Measurements from ENCODE around the gene MCMBP. TPM values are rescaled to one million over a fixed set of nuclear protein-coding genes. Genes with fewer than 3 reads are reported as not detected.

Gene MCMBP
- total RNA-seq, 1 experiment from 2014 or later = 108 TPM

- TF ChIP-seq CTCF (conservative IDR thresholded peaks at IDR 0.05; ENCODE audit: low read depth, low read length) (no peak), EZH2 (IDR thresholded peaks at IDR 0.05; ENCODE audit: borderline replicate concordance, low read depth, low read length, poor library complexity, severe bottlenecking) (no peak)
- Histone ChIP-seq H3K4me3 (ENCODE audit: low read depth, low read length, poor library complexity, severe bottlenecking) (no peak overlapping the region), H3K27ac (ENCODE audit: low read depth, low read length, poor library complexity, severe bottlenecking) (no peak overlapping the region), H3K9me3 (ENCODE audit: low read depth, low read length, poor library complexity, severe bottlenecking) (no peaks in the 10 kb centered on the region), H3K27me3 (replicated peaks; ENCODE audit: insufficient read depth, low read depth, low read length, poor library complexity) (no peaks in the 10 kb centered on the region), H3K36me3 (ENCODE audit: insufficient read depth, low read length, poor library complexity, severe bottlenecking) (peaks cover 4% of the 10 kb centered on the region), H3K4me1 (ENCODE audit: insufficient read depth, low read length, poor library complexity, severe bottlenecking) (no peaks in the 10 kb centered on the region)
- no peak for DNase-seq (ENCODE audit: low spot score)
- ChIA-PET CTCF (no interaction called here), POLR2A (ENCODE audit: low non-redundant PET) (no interaction called here)
- intact Hi-C loops (cut with micrococcal nuclease; ENCODE audit: unreplicated experiment) = no loop called here
- BruUV-seq (replicated peaks) = no TSS peak
Observed at GRCh38 chr10:119818889-119819270, 53.8 kb downstream of the MCMBP start.

- POLR2A ChIA-PET (ENCODE audit: low non-redundant PET) = interaction anchor here (0.5 kb wide), 1 partner anchor 694 kb away, joined by 4 read pairs; no protein-coding TSS in a partner anchor
- no TSS peak for BruUV-seq (replicated peaks)
- DNase-seq (ENCODE audit: low spot score) = no peak
- no peaks in the 10 kb centered on the region for H3K9me3 ChIP-seq (ENCODE audit: low read depth, low read length, poor library complexity, severe bottlenecking)
- H3K36me3 ChIP-seq (ENCODE audit: insufficient read depth, low read length, poor library complexity, severe bottlenecking) = peaks cover 4% of the 10 kb centered on the region
- no peak overlapping the region for H3K27ac ChIP-seq (ENCODE audit: low read depth, low read length, poor library complexity, severe bottlenecking)
- no peaks in the 10 kb centered on the region for H3K27me3 ChIP-seq (replicated peaks; ENCODE audit: insufficient read depth, low read depth, low read length, poor library complexity)
- CTCF ChIA-PET = no interaction called here
- no peaks in the 10 kb centered on the region for H3K4me1 ChIP-seq (ENCODE audit: insufficient read depth, low read length, poor library complexity, severe bottlenecking)
- no peak overlapping the region for H3K4me3 ChIP-seq (ENCODE audit: low read depth, low read length, poor library complexity, severe bottlenecking)
- intact Hi-C loops (cut with micrococcal nuclease; ENCODE audit: unreplicated experiment) = no loop called here
- TF ChIP-seq CTCF (conservative IDR thresholded peaks at IDR 0.05; ENCODE audit: low read depth, low read length) (no peak), EZH2 (IDR thresholded peaks at IDR 0.05; ENCODE audit: borderline replicate concordance, low read depth, low read length, poor library complexity, severe bottlenecking) (no peak)
Observed at GRCh38 chr10:119817991-119818888, 54.4 kb downstream of the MCMBP start.

GRCh38 chr10:119815671-119816070, 57.0 kb downstream of the MCMBP start:
- POLR2A ChIA-PET (ENCODE audit: low non-redundant PET) = no interaction called here
- Histone ChIP-seq H3K36me3 (ENCODE audit: insufficient read depth, low read length, poor library complexity, severe bottlenecking) (peaks cover 4% of the 10 kb centered on the region), H3K4me3 (ENCODE audit: low read depth, low read length, poor library complexity, severe bottlenecking) (no peak overlapping the region), H3K27ac (ENCODE audit: low read depth, low read length, poor library complexity, severe bottlenecking) (no peak overlapping the region), H3K4me1 (ENCODE audit: insufficient read depth, low read length, poor library complexity, severe bottlenecking) (peaks cover 6% of the 10 kb centered on the region), H3K27me3 (replicated peaks; ENCODE audit: insufficient read depth, low read depth, low read length, poor library complexity) (no peaks in the 10 kb centered on the region), H3K9me3 (ENCODE audit: low read depth, low read length, poor library complexity, severe bottlenecking) (no peaks in the 10 kb centered on the region)
- TF ChIP-seq CTCF (conservative IDR thresholded peaks at IDR 0.05; ENCODE audit: low read depth, low read length) = no peak
- no peak for TF ChIP-seq EZH2 (IDR thresholded peaks at IDR 0.05; ENCODE audit: borderline replicate concordance, low read depth, low read length, poor library complexity, severe bottlenecking)
- no peak for DNase-seq (ENCODE audit: low spot score)
- CTCF ChIA-PET = no interaction called here
- intact Hi-C loops (cut with micrococcal nuclease; ENCODE audit: unreplicated experiment) = no loop called here
- BruUV-seq (replicated peaks) = no TSS peak

Measured in A673 (cell line).